ENCODE data around the gene HDAC5.

DNA sequence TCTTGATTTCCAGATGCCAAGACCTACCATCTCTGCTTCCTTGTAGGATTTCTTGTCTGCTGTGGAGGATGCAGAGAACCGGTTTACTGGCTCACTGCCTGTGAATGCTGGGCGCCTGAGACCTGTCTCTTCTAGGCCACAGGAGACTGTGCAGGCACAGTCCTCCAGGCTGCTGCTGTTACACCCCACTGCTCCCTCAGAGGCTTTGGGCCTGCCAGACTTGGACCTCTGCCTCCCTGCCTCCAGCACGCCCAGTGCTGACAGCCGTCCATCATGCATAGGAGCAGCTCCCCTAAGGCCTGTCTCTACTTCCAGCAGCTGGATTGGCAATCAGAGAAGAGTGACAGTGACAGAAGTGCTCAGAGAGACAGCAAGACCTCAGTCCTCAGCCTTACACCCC, 24.4 kb upstream of the HDAC5 start:
- TF ChIP-seq EZH2 (IDR thresholded peaks at IDR 0.05; ENCODE audit: insufficient read depth, poor library complexity, severe bottlenecking) (no peak), EZH2phosphoT487 (IDR thresholded peaks at IDR 0.05; ENCODE audit: insufficient read depth, low read depth) (no peak)
